GM12864 (cell line): Measurements from ENCODE around the gene ZC3H14.

Source experiments
- DNase-seq: peaks from one replicate; pipeline ENCODE4 v3.0.0-alpha.2; 2011; ENCODE audit warnings: low read depth
- H3K4me3 ChIP-seq: 2 replicates; pipeline ENCODE4 v1.5.1; 2011; ENCODE audit warnings: mild to moderate bottlenecking, low read depth, low read length, control low read depth
- TF ChIP-seq, protein P1 (sequence below): IDR thresholded peaks from 2 replicates; pipeline ENCODE4 v1.5.1; 2011; ENCODE audit warnings: low read depth, mild to moderate bottlenecking, moderate library complexity, low read length, control low read depth, inconsistent platforms; ENCODE audit errors: missing control alignments

The ZC3H14 gene

DNA sequence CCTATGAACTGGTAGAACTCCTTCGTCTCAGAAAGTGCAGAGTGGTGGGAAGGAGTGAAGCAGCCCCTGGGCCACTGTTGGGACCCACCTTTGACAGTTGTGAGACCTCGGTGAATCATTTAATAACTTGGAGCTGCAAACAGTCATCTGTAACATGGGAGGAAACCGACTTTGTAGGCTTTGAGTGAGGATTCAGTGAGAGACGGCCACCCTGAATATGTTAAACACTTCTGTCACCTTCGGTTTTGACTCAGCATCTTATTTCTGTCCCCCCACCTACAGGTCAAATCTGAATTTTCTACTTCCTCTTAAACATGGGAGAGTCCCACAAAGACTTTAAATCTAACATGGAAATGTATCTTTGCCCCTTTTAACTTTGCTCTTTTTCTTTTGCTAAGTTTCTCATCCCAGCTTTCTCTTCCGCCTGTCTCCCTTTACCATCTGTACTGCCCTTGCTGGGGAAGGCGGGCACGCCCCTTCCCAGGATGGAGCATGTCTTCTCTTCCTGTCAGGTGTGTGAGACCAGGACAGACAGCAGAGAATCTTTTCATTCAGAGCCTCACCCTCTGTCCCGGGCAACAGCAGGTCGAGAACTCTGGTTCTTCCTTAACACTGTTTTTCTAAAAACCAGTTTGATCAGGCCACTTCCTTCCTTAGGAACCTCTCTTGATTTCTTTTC, 37.1 kb downstream of the ZC3H14 start:
- DNase-seq = peak; percentile 81
- peak overlapping the region; percentile 31; the same call in 1 of the 2 replicates for H3K4me3 ChIP-seq
- TF ChIP-seq, protein P1, sequence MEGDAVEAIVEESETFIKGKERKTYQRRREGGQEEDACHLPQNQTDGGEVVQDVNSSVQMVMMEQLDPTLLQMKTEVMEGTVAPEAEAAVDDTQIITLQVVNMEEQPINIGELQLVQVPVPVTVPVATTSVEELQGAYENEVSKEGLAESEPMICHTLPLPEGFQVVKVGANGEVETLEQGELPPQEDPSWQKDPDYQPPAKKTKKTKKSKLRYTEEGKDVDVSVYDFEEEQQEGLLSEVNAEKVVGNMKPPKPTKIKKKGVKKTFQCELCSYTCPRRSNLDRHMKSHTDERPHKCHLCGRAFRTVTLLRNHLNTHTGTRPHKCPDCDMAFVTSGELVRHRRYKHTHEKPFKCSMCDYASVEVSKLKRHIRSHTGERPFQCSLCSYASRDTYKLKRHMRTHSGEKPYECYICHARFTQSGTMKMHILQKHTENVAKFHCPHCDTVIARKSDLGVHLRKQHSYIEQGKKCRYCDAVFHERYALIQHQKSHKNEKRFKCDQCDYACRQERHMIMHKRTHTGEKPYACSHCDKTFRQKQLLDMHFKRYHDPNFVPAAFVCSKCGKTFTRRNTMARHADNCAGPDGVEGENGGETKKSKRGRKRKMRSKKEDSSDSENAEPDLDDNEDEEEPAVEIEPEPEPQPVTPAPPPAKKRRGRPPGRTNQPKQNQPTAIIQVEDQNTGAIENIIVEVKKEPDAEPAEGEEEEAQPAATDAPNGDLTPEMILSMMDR = peak; percentile 18

DNA sequence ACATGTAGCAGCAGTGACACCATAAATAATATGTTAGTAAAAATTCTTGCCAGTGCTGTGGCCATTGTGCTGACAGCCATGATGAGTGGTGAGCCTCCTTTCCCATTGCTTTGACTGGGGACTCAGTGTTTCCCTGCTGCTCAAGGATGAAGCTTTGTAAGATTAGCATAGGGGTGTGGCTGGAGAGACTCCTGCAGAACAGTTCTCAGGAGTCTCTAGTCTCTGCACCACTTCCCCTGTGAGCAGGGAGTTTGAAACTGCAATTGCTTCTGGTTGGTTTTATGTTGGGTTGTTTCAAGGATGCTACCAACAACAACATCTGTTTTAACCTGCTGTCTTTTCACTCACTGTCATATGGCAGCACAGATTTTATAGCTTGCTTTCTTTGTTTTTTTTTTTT, 41.4 kb downstream of the ZC3H14 start:
- DNase-seq = peak; percentile 13
- H3K4me3 ChIP-seq = no peak overlapping the region
- TF ChIP-seq, protein P1 = no peak

DNA sequence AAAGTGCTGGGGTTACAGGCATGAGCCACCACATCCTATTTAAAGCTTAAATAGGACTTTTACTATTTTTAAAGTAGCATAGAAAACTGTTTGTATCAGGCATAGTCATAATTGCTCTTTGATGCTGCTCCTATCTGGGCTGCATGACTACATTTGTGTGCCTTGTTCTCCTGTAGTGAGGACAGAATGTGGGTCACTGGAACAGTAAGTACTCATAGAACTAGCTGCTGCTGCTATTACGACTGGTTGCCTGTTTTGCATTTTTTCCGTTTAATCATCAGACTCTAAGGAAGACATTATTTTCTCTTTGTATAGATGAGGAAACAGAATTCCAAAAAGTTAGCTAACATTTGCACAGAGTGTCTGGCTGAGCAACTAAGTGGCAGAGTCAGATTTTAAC, 42.8 kb downstream of the ZC3H14 start:
- no peak for DNase-seq
- TF ChIP-seq, protein P1 = no peak
- no peak overlapping the region for H3K4me3 ChIP-seq

DNA sequence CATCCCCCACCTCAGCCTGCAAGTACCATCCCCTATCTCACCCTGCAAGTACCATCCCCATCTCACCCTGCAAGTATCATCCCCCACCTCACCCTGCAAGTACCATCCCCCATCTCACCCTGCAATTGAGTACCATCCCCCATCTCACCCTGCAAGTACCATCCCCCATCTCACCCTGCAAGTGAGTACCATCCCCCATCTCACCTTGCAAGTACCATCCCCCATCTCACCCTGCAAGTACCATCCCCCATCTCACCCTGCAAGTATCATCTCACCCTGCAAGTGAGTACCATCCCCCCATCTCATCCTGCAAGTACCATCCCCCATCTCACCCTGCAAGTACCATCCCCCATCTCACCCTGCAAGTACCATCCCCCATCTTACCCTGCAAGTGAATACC, 45.0 kb downstream of the ZC3H14 start:
- DNase-seq = no peak
- TF ChIP-seq, protein P1 = no peak
- H3K4me3 ChIP-seq = no peak overlapping the region

DNA sequence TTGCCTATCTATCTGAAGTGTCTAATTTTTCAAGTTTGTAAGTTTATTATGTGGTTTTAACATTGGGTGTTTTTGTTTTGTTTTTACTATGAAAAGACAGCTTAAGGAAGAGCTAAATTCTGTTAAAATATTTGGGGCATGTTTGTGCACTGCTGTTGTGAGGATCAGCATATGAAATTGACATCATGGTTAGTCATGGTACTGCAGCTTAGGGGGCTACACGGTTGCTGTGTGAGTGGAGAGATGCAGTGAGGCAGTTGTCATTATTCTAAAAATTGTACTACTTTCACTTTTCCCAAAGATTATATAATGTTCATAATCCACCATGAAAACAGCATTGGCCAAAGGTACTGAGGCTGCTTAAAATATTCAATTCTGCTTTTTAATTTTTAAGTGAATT, 49.0 kb downstream of the ZC3H14 start:
- H3K4me3 ChIP-seq = no peak overlapping the region
- no peak for DNase-seq
- TF ChIP-seq, protein P1 = no peak

DNA sequence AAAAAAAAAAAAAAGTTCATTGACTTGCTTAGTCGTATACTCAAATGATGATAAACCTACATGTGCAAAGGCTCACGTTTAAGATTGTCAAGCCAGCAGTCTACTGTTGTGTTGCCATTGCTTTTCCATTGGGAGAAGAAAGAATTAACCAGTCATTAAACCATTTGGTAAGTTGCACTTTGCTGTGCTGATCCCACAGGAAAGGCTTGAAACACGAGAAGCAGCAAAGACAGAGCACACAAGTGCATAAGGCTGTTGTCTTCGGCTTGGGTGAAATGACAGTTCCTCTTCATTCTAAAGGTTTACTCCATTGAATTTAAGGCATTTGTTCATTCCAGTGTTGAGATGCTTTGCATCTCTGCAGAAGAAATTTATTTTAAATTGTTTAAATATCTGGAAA, 50.1 kb downstream of the ZC3H14 start:
- TF ChIP-seq, protein P1 = no peak
- H3K4me3 ChIP-seq = no peak overlapping the region
- no peak for DNase-seq

DNA sequence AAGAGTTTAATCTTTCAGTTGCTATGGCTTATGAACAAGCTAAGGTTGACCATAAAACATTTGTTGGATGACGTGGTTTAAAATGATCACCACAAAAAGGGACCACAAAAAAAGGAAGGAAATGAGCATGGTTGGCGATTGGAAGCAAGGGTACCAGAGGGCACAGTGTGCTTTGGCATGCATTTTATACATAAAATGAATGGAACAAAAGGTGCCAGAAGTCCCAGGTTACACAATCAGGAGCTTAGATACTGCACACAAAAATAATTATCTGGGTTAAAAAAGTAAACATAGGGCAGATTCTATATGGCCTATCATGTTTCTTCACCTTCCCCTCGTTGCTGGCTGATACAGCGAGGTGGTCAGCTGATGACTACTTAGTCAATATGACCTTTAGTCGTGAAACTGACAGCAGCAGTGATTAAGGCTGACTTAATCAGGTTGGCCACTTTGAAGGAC, 50.7 kb downstream of the ZC3H14 start:
- TF ChIP-seq, protein P1 = no peak
- no peak overlapping the region for H3K4me3 ChIP-seq
- no peak for DNase-seq
